Activated T-cell treated with anti-CD3 and anti-CD28 coated beads, Interleukin-2, amount 50 U/mL, for 72 hours (primary cell): ENCODE measurements around the gene GATM. TPM values are rescaled to one million over a fixed set of nuclear protein-coding genes. Genes with fewer than 3 reads are reported as not detected.
A peak's percentile ranks its signal among the peaks of the same experiment; 100 is the strongest.
"Not testable (repeated sequence)": the region's sequence is repeated elsewhere in the genome, so short reads cannot be mapped to it uniquely, and the experiment has no call there.

Experiments
- ATAC-seq, 2 donors: fragments of 150-1000 bp; cut with Tn5 transposase; replicated peaks in 1 of 2; 2 replicates each; pipeline ENCODE4 v1.10.0; 2021; ENCODE audit warnings: moderate library complexity in 2 of 2, mild to moderate bottlenecking in 1 of 2
- DNase-seq, 2 donors: peaks; one replicate each; pipeline ENCODE4 v3.0.0; 2021 to 2022; ENCODE audit warnings: mixed read lengths in 1 of 2
- H3K27ac Mint-ChIP-seq: one replicate; pipeline ENCODE4 v1.8.0; 2022; ENCODE audit warnings: mild to moderate bottlenecking, moderate library complexity, mixed read lengths
- H3K27me3 Mint-ChIP-seq: one replicate; pipeline ENCODE4 v1.8.0; 2022; ENCODE audit warnings: low read depth, mixed read lengths
- H3K36me3 Mint-ChIP-seq, 2 donors: one replicate each; pipeline ENCODE4 v1.8.0; 2022; ENCODE audit warnings: mixed read lengths in 2 of 2, mild to moderate bottlenecking in 1 of 2; ENCODE audit not compliant: insufficient read depth in 2 of 2
- H3K4me1 Mint-ChIP-seq: one replicate; pipeline ENCODE4 v1.8.0; 2022; ENCODE audit warnings: low read depth, mixed read lengths
- H3K4me3 Mint-ChIP-seq, 2 donors: one replicate each; pipeline ENCODE4 v1.8.0; 2022; ENCODE audit warnings: mild to moderate bottlenecking in 2 of 2, mixed read lengths in 2 of 2, moderate library complexity in 2 of 2
- H3K9me3 Mint-ChIP-seq, 2 donors: one replicate each; pipeline ENCODE4 v1.8.0; 2022; ENCODE audit warnings: mixed read lengths in 2 of 2
- total RNA-seq, 2 donors: library from RNA; stranded (reverse); gene quantifications; one replicate each; pipeline ENCODE4 v1.2.3, GENCODE V29; 2022

The GATM gene
- total RNA-seq, 2 donors from 2014 or later, result 1.2 to 3.3 TPM

- H3K4me3 Mint-ChIP-seq, result no peak overlapping the region
- ATAC-seq (no peak), DNase-seq (no peak)
- H3K27me3 Mint-ChIP-seq, result peaks cover 10% of the 10 kb centered on the region
- H3K4me1 Mint-ChIP-seq, result peaks cover 9% of the 10 kb centered on the region
- no peaks in the 10 kb centered on the region for H3K36me3 Mint-ChIP-seq
- H3K27ac Mint-ChIP-seq, result no peak overlapping the region
- H3K9me3 Mint-ChIP-seq, result peaks cover 0 to 2% of the 10 kb centered on the region in 2 donors
Measured at GRCh38 chr15:45333550-45333949, 44.8 kb downstream of the GATM start.

GRCh38 chr15:45332694-45333093, 45.6 kb downstream of the GATM start:
- H3K27ac Mint-ChIP-seq, result no peak overlapping the region
- H3K27me3 Mint-ChIP-seq, result peaks cover 16% of the 10 kb centered on the region
- ATAC-seq (no peak), DNase-seq (no peak)
- H3K4me3 Mint-ChIP-seq, result no peak overlapping the region
- no peaks in the 10 kb centered on the region for H3K36me3 Mint-ChIP-seq
- no peaks in the 10 kb centered on the region for H3K9me3 Mint-ChIP-seq
- peaks cover 5% of the 10 kb centered on the region for H3K4me1 Mint-ChIP-seq

GRCh38 chr15:45331972-45332371, 46.4 kb downstream of the GATM start:
- DNase-seq (no peak), ATAC-seq (no peak)
- no peaks in the 10 kb centered on the region for H3K9me3 Mint-ChIP-seq
- H3K4me3 Mint-ChIP-seq, result no peak overlapping the region
- no peaks in the 10 kb centered on the region for H3K36me3 Mint-ChIP-seq
- peaks cover 16% of the 10 kb centered on the region for H3K27me3 Mint-ChIP-seq
- no peak overlapping the region for H3K27ac Mint-ChIP-seq
- peaks cover 5% of the 10 kb centered on the region for H3K4me1 Mint-ChIP-seq

- no peak for ATAC-seq
- Mint-ChIP-seq H3K27me3 (peaks cover 16% of the 10 kb centered on the region), H3K9me3 (no peaks in the 10 kb centered on the region), H3K4me3 (no peak overlapping the region), H3K4me1 (no peaks in the 10 kb centered on the region), H3K27ac (no peak overlapping the region), H3K36me3 (no peaks in the 10 kb centered on the region)
- DNase-seq, result no peak
Measured at GRCh38 chr15:45328663-45329062, 49.7 kb downstream of the GATM start.

- H3K9me3 Mint-ChIP-seq, result no peaks in the 10 kb centered on the region
- H3K4me3 Mint-ChIP-seq, result no peak overlapping the region
- H3K27ac Mint-ChIP-seq, result no peak overlapping the region
- no peak for ATAC-seq
- H3K27me3 Mint-ChIP-seq, result peaks cover 12% of the 10 kb centered on the region
- no peaks in the 10 kb centered on the region for H3K4me1 Mint-ChIP-seq
- DNase-seq, result no peak
- no peaks in the 10 kb centered on the region for H3K36me3 Mint-ChIP-seq
Measured at GRCh38 chr15:45326741-45327140, 51.6 kb downstream of the GATM start.

GRCh38 chr15:45326280-45326679, 52.1 kb downstream of the GATM start:
- no peak for ATAC-seq
- H3K4me3 Mint-ChIP-seq, result no peak overlapping the region
- H3K27ac Mint-ChIP-seq, result no peak overlapping the region
- H3K27me3 Mint-ChIP-seq, result peaks cover 8% of the 10 kb centered on the region
- H3K36me3 Mint-ChIP-seq, result no peaks in the 10 kb centered on the region
- no peak for DNase-seq
- H3K4me1 Mint-ChIP-seq, result no peaks in the 10 kb centered on the region
- H3K9me3 Mint-ChIP-seq, result no peaks in the 10 kb centered on the region

GRCh38 chr15:45320581-45321205, 57.7 kb downstream of the GATM start:
- Mint-ChIP-seq H3K4me1 (no peaks in the 10 kb centered on the region), H3K27me3 (peaks cover 7% of the 10 kb centered on the region), H3K36me3 (no peaks in the 10 kb centered on the region), H3K9me3 (no peaks in the 10 kb centered on the region), H3K4me3 (no peak overlapping the region), H3K27ac (no peak overlapping the region)
- DNase-seq (no peak), ATAC-seq (no peak)

- Mint-ChIP-seq H3K27me3 (peaks cover 7% of the 10 kb centered on the region), H3K27ac (no peak overlapping the region), H3K4me1 (no peaks in the 10 kb centered on the region), H3K9me3 (no peaks in the 10 kb centered on the region), H3K4me3 (no peak overlapping the region), H3K36me3 (no peaks in the 10 kb centered on the region)
- no peak for DNase-seq
- ATAC-seq, result no peak
Measured at GRCh38 chr15:45319472-45320214, 58.7 kb downstream of the GATM start.

- DNase-seq (no peak), ATAC-seq (no peak)
- Mint-ChIP-seq H3K27me3 (peaks cover 10% of the 10 kb centered on the region), H3K27ac (no peak overlapping the region), H3K36me3 (no peaks in the 10 kb centered on the region), H3K9me3 (no peaks in the 10 kb centered on the region), H3K4me3 (peak overlapping the region in 1 of 2 donors; percentile 27), H3K4me1 (no peaks in the 10 kb centered on the region)
Measured at GRCh38 chr15:45314960-45315359, 63.4 kb downstream of the GATM start.

GRCh38 chr15:45314117-45314516, 64.2 kb downstream of the GATM start:
- not testable (repeated sequence) for H3K4me1 Mint-ChIP-seq, H3K36me3 Mint-ChIP-seq, DNase-seq, ATAC-seq, H3K9me3 Mint-ChIP-seq, H3K27ac Mint-ChIP-seq, H3K4me3 Mint-ChIP-seq
- H3K27me3 Mint-ChIP-seq, result peaks cover 10% of the 10 kb centered on the region

Other genes with a start within 250 kb of the GATM start
- under 1 TPM; 0.46 to 0.65 TPM for gene DUOXA1, start 248.7 kb downstream of the GATM start, total RNA-seq
- under 1 TPM; 0.34 to 0.95 TPM for gene DUOX1, start 248.6 kb downstream of the GATM start, total RNA-seq
- gene SHF, start 190.6 kb downstream of the GATM start, total RNA-seq, result 10 to 100 TPM; 11.7 to 16.8 TPM
- not detected for gene SLC28A2, start 126.3 kb downstream of the GATM start, total RNA-seq
- gene SLC30A4, start 144.2 kb upstream of the GATM start, total RNA-seq, result 1 to 10 TPM; 3.6 to 4.3 TPM
- gene BLOC1S6, start 208.8 kb upstream of the GATM start, total RNA-seq, result 10 to 100 TPM; 52.5 to 60.0 TPM